ENCODE measurements around the gene FAM20C. TPM values are rescaled to one million over a fixed set of nuclear protein-coding genes. Genes with fewer than 3 reads are reported as not detected.
A peak's percentile ranks its signal among the peaks of the same experiment; 100 is the strongest.

Gene FAM20C
- total and polyA plus RNA-seq, 2 of the 8 experiments (the other 6 are each of a cell fraction or from before 2014, with no cell fraction given) = 9.5 to 34.8 TPM

GRCh38 chr7:163971-164881 lies 28.1 kb upstream of the FAM20C start:
- Histone ChIP-seq H3K4me1 (replicated peaks in 1 of 4; ENCODE audit: control insufficient read depth in 3 of 4, insufficient read depth in 4 of 4, low read length in 3 of 4) (peaks cover 0 to 7% (median under 1%) of the 10 kb centered on the region in 4 experiments; a peak in 4 of 7 replicates), H3K9ac (replicated peaks in 1 of 4; ENCODE audit: extremely low read depth in 1 of 4, low read depth in 3 of 4, low read length in 3 of 4) (no peak overlapping the region; a peak in 1 of 7 replicates), H3K4me3 (ENCODE audit: extremely low read depth in 1 of 4, insufficient read depth in 2 of 4, low read depth in 3 of 4, low read length in 4 of 4) (no peak overlapping the region), H3K36me3 (ENCODE audit: control insufficient read depth in 2 of 4, insufficient read depth in 4 of 4, low read length in 3 of 4) (no peaks in the 10 kb centered on the region), H2BK120ac (replicated peaks; ENCODE audit: low read depth, low read length) (no peak overlapping the region), H3K14ac (ENCODE audit: insufficient read length) (no peak overlapping the region), H4K8ac (ENCODE audit: extremely low read depth, insufficient read depth, low read length) (peak overlapping the region; percentile 3; the same call in 1 of the 2 replicates), H3K4me2 (ENCODE audit: insufficient read depth in 1 of 2, low read depth in 2 of 2, low read length in 2 of 2) (no peak overlapping the region), H3K9me3 (ENCODE audit: insufficient read depth in 2 of 2, low read depth in 1 of 2, low read length in 1 of 2) (no peaks in the 10 kb centered on the region), H3K79me2 (ENCODE audit: control insufficient read depth in 1 of 2, insufficient read depth in 2 of 2, low read length in 2 of 2) (no peaks in the 10 kb centered on the region), H3K18ac (ENCODE audit: extremely low read depth, low read length) (no peak overlapping the region), H3K23me2 (ENCODE audit: low read depth, low read length) (no peaks in the 10 kb centered on the region), H2BK15ac (ENCODE audit: low read length) (0 out of 2 replicates have a peak overlapping the region, but pooled peaks have one; percentile 46), H2BK12ac (ENCODE audit: low read depth, low read length) (no peak overlapping the region), H2BK20ac (ENCODE audit: low read length) (no peak overlapping the region), H4K20me1 (replicated peaks in 1 of 2; ENCODE audit: control insufficient read depth in 1 of 2, insufficient read depth in 2 of 2, low read length in 2 of 2) (no peaks in the 10 kb centered on the region), H3K79me1 (ENCODE audit: low read depth, low read length) (no peaks in the 10 kb centered on the region), H2BK5ac (ENCODE audit: low read depth, low read length) (no peak overlapping the region), H3K23ac (ENCODE audit: insufficient read length) (no peak overlapping the region), H3K56ac (replicated peaks; ENCODE audit: insufficient read length, low read depth, low read length) (no peak overlapping the region), H2AFZ (ENCODE audit: low read length) (no peak overlapping the region), H3K27me3 (replicated peaks in 1 of 4; ENCODE audit: control insufficient read depth in 3 of 4, extremely low read depth in 1 of 4, insufficient read depth in 3 of 4, low read length in 3 of 4) (peaks cover 0 to 3% (median 0%) of the 10 kb centered on the region in 4 experiments; a peak in 2 of 7 replicates), H4K91ac (replicated peaks; ENCODE audit: insufficient read length, low read length) (peak overlapping the region; percentile 67), H4K5ac (ENCODE audit: insufficient read length, low read depth, low read length) (no peak overlapping the region), H3K27ac (ENCODE audit: low read depth, low read length) (no peak overlapping the region), H2AK5ac (ENCODE audit: low read depth, low read length) (peak overlapping the region; percentile 53; the same call in 1 of the 2 replicates), H3K4ac (replicated peaks; ENCODE audit: insufficient read length, low read depth, low read length) (no peak overlapping the region)
- POLR2A ChIA-PET (ENCODE audit: partially characterized antibody) = interaction anchor here (1.3 kb wide), 1 partner anchor 14 kb away, joined by 3 read pairs; no protein-coding TSS in a partner anchor
- CTCF ChIA-PET (ENCODE audit: partially characterized antibody) = interaction anchor here (1.6 kb wide), 1 partner anchor 16 kb away, joined by 4 read pairs; no protein-coding TSS in a partner anchor
- DNase-seq (ENCODE audit: low read depth in 1 of 2, low spot score in 2 of 2) (no peak), FAIRE-seq (no peak)
- TF ChIP-seq SIX5 (IDR thresholded peaks at IDR 0.05; ENCODE audit: low read depth, low read length) (no peak), BCL11A (IDR thresholded peaks at IDR 0.05; ENCODE audit: low read depth in 2 of 2, low read length in 2 of 2) (no peak)
- 92% methylated on average over 31 of the region's 34 CpGs; no CpG with 5 or more reads in 1 of the 2 experiments for WGBS, 2 experiments (ENCODE audit: extremely low coverage in 1 of 2, insufficient coverage in 1 of 2, insufficient read length in 1 of 2, insufficient replicate concordance in 2 of 2, low coverage in 1 of 2, low lambda C conversion rate in 2 of 2, missing lambda C conversion rate in 1 of 2)
